HG02642 (cell line): ENCODE measurements around the gene SSTR5.
"Not testable (repeated sequence)": the region's sequence is repeated elsewhere in the genome, so short reads cannot be mapped to it uniquely, and the experiment has no call there.

Experiments used
- ATAC-seq: cut with Tn5 transposase; IDR thresholded peaks from one replicate; pipeline ENCODE4 v1.9.1; 2021; ENCODE audit warnings: mild to moderate bottlenecking; ENCODE audit not compliant: unreplicated experiment, poor library complexity

Gene SSTR5

DNA sequence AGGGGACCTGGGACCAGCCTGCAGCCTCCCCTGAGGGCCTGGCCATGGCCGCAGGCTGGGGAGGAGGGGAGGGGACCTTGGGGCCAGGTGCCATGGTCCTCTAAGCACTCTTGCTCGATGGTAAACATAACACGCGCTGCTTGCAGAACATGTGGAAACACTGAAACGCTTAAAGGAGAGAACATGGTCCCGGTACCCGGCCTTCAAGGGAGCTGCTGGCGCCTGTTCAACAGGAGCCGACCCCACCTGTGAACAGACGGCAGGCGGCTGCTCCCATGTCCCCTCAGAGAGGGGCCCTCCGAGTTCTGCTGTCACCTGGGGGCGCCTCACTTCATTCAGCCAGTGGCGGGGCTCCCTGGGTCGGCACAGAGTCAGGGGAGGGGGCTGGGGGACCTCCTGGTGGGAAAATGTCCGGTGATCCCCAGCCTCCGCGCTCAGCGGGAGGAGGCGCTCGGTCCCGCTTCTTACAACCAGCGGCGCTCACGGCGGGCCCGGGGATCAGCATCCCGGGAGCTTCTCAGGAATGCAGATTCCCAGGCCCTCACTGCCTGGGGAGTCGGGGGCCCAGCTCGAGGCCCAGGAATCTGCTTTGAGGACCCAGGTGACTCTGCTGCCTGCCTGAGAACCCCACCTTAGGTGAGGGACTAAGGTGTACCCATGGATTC, 854 bp upstream of the SSTR5 start:
- ATAC-seq: no peak

DNA sequence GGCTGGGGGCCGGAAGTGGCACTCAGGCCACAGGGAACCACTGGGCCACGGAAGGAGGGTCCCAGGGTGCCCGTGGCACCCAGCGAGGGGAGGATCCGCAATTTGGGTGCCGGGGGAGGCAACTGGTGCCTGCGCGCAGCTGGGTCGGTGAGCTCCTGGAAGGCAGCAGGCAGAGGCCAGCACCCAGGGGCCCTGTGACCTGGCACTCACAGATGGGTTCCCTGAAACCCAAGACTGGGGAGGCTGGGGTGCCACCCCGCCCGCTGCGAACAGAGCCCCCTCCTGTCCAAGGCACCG, 663 bp downstream of the SSTR5 start:
- no peak for ATAC-seq

DNA sequence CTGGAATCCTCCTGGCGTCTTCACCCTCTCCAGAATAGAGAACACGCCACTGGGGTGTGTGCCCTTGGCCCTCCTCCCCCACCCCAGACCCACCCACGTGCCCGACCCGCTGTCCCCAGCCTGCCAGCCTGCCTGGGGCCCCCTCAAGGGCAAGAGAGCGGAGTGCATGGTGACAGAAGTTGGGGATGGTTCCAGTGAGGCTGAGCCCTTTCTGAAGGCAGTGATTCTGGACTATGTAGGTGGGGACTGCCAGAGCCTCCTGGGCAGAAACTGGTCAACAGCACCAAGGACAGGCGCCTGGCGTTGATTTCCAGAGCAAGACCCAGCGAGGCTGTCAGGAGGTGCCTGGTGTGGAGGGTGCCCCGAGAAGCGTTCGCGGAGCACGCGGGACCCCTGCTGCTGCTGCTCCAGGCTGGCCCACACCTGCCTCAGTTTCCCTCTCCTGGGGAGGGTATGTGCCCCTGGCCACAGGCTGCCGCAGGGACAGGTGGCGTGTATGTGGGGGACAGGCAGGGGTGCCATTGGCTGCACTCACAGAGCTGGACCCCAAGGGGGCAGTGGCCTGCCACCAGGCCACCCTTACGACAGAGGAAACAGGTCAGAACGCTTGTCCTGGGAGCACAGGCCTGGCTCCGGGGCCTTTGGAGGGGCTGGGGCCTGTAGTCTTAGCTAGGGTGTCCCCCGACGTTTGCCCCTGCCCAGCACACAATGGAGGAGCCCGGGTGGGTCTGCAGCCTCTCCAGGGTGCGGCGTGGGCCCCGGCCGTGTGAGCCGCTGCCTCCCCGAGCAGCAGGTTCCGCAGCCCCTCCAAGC, 1.2 kb downstream of the SSTR5 start:
- ATAC-seq: no peak

DNA sequence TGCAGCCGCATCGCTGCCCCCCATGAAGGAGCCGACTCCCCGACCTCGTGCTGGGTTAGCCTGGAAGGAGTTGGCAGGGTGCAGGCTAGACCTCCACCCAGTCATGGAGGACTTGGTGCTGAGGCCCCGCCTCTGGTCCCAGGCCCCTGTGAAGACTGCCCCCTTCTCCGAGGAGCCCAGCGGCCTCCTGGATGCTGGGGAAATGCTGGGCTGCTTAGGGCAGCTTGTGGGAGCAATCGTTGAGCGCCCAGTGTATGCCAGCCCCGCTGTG, 1.8 kb downstream of the SSTR5 start:
- no peak for ATAC-seq

DNA sequence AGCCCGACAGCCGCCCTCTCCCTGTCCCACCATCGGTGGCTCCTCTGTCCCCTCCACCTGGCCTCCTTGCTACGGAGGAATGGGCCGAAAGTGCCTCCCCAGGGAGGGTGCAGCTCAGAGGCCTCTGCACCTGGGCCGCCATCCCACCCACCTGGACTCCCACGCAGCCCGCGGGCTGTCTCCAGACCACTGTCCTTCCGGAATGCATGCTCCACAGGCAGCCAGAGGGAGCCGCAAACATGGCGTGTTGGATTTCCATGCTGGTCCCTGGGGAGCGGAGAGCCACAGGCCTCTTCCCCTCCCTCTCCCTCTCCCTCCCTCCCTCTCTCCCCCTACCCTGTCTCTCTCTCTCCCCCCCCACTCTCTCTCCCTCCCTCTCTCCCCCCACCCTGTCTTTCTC, 3.0 kb downstream of the SSTR5 start:
- ATAC-seq: no peak

DNA sequence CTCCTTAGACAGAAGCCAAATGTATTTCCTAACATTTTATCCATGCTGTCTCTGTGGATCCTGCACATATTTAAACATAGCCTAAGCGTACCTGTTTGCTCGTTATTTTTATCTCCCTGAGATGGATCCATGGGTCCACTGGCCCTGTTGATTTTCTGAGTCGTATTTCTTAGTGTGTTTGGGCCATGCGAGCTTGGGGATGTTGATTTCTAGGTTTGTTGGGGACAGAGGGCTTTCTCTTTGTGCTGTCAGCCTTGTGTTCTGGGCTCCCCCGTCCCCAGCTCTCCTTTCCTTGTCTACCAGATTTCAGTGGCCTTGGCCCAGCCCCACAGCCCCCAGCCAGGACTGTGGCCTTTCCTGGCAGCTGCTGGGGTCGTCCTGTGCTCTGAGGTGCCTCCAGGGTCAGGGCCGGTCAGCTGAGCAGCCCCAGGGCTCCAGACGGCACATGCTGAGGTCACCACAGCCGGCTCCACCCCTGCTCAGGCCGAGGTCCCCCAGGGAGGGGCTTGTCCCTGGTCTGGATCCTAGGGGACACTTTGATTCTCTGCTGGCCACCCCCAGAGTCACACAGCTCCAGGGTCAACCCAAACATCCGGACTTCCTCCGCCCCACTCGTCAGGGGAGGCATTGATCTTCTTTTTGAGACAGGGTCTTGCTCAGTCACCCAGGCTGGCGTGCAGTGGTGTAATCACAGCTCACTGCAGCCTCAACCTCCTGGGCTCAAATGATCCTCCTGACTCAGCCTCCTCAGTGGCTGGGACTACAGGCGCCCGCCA, 4.4 kb downstream of the SSTR5 start:
- ATAC-seq: no peak

DNA sequence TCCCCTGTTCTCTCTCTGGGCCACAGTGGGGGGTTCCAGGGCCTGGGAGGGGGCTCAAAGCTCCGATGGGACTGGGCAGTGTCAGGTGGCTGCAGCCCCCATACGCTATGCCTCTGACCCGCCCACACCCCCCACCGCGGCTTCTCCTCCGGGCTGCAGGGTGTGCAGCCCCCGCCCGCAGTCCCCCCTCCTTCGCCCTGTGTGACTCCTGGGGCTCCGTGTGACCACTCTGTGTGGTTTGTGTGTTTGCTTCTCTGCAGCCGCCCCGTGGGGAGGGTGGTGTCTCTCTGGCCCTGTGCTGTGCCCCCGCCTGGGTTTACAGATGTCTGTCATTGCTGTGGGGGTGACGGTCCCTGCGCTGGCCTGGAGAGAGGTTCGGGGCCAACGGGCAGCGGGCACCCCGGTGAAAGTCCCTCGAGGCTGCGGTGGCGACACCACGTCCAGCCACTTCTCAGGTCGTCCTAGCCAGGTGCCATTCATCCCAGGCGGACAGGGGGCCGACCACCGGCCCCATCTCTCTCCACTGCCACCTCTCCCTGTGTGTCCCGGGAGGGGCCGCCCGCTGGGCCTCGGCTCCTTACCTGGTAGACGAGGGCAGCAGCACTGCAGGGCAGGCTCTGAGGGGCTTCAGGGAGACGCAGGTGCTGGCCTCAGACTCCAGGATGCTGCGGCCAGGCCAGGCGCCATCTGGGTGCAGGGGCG, 5.5 kb downstream of the SSTR5 start:
- no peak for ATAC-seq

DNA sequence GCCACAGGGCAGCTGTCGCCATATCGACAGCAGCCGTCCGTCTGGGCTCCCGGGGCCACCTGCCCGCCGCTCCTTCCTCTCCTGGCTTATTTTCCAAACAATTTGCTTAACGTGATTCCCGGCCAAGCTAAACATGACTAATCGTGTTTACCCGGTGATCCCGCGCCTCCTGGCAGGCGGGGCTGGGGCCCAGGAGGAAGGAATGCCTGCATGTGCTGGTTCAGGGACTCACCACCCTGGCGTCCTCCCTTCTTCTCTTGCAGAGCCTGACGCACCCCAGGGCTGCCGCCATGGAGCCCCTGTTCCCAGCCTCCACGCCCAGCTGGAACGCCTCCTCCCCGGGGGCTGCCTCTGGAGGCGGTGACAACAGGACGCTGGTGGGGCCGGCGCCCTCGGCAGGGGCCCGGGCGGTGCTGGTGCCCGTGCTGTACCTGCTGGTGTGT, 6.1 kb downstream of the SSTR5 start:
- no peak for ATAC-seq

DNA sequence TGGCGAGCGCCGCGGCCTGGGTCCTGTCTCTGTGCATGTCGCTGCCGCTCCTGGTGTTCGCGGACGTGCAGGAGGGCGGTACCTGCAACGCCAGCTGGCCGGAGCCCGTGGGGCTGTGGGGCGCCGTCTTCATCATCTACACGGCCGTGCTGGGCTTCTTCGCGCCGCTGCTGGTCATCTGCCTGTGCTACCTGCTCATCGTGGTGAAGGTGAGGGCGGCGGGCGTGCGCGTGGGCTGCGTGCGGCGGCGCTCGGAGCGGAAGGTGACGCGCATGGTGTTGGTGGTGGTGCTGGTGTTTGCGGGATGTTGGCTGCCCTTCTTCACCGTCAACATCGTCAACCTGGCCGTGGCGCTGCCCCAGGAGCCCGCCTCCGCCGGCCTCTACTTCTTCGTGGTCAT, 6.8 kb downstream of the SSTR5 start:
- ATAC-seq: no peak

DNA sequence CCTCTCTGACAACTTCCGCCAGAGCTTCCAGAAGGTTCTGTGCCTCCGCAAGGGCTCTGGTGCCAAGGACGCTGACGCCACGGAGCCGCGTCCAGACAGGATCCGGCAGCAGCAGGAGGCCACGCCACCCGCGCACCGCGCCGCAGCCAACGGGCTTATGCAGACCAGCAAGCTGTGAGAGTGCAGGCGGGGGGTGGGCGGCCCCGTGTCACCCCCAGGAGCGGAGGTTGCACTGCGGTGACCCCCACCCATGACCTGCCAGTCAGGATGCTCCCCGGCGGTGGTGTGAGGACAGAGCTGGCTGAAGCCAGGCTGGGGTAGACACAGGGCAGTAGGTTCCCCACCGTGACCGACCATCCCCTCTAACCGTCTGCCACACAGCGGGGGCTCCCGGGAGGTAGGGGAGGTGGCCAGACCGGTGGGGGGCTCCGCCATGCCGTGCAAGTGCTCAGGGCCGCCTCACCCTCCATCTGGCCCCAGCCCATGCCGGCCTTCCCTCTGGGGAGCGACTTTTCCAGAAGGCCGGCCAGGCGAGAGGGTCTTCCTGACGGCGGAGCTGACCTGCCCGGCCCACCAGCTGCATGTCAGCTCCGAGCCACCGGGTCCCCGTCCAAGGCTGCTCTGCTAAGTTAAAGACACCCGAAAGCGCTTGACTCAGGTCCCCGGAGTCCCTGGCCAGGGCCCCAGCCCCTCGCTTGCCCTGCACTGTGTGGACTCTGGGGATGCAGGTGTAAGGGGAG, 7.4 kb downstream of the SSTR5 start:
- no peak for ATAC-seq

DNA sequence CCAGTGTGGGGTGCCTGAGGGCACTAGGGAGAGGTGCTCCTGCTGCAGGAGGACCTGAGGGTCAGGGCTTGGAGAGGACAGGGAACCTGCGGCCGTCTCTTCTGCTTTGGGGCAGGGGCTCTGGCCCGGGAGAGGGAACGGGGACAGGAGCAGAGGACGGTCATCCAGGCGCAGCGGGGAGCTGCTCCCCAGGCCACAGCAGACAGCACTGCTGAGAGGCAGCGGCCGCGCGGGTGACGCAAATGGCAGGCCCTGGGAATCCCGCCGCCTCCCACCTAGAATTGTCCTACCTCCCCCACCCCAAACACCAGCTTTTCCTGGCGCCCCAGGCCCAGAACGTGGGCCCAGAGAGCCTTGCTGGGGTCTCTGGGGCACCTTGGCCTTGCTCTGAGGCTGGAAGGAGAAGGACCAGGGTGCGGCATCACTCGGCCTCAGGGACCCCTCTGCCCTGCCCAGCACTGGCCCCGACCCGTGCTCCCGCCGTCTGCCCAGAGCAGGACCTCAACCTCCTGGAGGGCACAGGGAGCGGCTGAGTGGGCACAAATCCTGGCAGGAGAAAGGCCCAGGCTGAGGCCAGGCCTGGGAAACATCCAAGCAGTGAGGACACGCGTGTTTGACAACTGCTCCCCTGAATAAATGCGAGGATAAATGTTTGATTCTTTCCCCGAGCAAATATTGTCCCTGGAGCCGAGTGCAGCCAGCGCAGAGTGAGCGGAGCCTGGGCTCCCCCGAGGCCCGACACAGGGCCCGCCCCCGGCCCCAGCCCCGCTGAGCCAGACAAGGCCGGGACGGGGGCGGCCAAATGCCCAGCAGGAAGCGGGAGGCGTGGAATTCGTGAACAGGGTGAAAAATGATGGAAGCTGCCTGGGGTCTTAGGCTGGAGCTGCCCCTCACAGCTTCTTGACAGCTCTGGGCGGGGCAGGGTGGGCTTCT, 8.5 kb downstream of the SSTR5 start:
- ATAC-seq: no peak

DNA sequence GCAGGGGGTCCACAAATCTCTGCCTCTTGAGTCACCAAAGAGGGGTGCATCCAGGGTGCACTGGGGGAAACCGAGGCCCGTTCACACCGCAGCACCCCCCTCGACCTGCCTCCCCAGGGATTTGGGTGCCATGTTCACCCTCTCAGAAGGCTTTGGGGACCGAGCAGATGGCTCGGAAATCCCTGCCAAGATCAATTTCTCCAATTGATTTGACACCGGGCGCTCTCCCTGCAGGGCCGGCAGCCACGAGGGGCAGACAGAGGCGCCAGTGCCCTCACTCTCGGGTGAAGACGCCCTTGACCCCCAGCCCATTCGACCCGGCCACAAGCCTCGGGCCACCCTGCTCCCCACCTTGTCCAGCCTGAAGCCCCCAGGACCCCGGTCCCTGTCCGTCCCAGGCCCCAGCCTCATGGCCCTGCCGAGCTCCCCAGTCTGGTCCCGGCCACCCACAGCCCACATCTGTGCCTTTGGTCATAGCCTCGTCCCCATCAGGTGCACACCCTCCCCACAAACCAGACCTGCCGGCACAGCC, 9.3 kb downstream of the SSTR5 start:
- ATAC-seq: no peak

DNA sequence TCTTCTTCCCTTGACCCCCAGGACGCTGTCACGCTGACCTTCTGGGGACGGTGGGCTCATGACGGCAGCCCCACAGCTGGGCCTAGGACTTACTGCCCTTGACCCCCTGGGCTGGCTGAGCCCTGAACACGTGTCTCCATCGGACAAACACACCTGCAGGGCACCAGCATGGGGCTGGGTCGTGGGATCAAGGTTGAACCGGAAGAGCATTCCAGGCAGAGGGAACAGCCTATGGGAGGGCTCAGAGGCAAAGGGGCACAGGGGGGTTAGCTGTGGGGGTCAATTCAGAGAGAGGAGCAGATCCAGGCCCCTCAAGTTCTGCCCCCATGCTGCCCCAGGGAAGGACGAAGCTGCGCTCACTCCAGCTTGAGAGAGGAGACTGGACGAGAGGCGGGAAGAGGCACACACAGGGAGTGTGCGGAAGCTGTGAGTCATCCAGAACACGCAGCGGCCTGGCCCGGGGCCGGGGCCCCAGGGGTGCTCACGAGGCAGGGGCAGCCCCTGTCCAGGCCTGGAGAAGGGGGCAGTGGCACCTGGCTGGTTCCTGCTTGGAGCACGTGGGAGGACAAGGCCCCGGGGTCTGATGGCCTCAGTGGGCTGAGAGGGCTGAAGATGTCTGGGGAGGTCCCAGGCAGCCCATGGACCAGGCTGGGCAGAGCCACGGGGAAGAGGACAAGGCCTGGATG, 9.9 kb downstream of the SSTR5 start:
- no peak for ATAC-seq

DNA sequence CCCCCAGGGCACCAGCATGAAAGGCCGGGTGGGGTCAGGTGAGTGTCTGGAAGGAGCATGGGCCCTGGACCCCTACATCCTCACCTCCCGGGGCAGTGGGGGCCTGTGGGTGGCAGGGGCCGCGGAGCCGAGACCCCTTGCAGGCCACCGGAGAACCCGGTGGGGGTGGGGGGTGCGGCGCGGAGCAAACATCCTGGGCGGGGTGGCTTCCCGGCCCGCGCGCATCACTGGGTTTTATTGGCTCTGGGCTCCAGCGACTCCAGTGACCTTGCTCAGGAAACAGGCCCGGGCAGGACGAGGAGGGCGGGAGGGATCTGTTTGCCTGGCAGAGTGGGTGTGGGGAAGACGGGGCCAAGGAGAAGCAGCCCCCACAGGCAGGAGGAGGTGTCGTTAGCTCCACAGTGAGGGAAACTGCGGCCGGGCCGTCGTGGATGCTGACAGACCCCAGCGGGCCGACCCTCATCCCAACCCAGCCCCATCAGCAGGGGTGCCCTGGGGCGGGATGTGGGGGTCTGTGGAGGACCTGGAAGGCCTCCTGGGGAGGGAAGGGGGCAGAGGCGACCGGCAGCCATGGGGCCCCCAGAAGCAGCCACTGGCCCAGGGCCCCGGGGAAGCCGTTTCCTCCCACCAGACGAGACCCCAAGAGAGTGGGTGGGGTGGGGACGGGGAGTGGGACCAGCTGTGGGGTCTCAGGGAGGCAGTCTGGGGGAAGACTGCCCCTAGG, 10.6 kb downstream of the SSTR5 start:
- ATAC-seq: no peak

DNA sequence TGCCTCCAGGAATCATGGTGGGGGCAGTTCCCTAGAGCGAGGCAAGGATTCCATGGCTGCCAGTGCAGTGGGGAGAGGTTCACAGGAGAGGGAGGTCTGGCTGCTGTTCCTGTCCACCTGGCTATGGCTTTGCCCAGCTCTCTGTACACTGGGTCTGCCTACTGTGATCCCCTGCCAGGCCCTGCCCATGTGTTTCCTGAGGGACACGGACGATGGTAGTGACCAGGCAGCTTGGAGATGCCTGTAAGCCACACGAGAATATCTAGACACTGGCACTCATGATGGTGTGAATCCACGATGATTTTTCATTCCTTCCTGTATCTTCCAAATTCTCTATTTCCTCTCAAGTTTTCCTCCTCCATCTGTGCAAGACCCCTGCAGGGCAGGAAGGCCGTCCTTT, 12.4 kb downstream of the SSTR5 start:
- no peak for ATAC-seq

DNA sequence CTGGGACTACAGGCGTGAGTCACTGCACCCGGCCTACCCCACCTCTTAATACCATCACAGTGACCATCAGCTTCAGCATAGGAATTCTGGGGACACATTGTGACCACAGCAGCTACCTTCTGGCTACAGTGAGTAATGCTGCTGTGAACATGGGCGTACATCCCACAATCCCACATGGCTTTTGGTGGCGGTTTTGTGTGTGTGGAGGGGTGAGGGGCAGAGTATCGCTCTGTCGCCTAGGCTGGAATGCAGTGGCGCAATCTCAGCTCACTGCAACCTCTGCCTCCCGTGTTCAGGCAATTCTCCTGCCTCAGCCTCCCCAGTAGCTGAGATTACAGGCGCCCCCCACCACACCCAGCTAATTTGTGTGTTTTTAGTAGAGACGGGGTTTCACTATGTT, 13.9 kb downstream of the SSTR5 start:
- ATAC-seq: not testable (repeated sequence)

DNA sequence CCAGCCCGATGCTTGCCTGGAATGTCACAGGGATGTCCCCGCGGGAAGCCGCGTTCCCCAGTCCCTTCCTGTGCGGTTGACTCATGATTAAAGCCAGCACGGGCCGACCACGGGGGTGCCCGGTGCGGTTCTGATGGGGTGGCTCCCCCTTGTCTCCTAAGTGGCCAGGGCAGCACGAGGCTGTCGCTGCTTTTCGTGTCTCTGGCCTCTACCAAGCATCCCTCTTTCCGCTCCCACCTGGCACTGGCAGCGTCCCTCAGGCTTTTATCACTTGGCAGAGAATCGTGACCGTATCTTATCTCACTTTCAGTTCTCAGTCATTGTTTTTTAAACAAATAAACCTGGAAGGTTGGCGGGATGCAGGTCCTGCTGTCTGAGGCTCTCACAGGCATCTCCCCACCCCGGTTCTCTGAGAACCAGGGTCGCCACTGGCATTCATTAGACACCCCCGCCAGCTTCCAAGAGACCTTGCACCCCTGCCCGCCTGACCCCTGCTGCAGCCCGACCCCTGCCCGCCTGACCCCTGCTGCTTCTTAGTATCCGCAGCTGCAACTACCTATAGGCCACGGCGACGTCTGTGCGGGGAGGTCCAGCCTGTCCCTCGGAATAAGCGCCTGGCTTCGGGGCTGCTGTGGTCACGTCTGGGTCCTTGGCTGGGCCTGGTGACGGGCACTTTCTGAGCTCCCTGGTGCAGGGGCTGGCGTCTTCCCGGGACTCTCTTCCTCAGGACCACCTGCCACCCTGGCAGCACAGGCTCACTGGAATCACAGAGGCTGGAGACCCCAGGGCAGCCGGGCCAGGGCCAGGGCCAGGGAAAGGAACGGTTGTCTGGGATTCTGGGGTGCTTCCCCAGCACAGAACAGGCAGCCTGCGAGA, 16.0 kb downstream of the SSTR5 start:
- no peak for ATAC-seq
